Activated CD4-positive, alpha-beta T cell treated with anti-CD3 and anti-CD28 coated beads for 48 hours (primary cell): Measurements from ENCODE around the gene ELP4.
"Not testable (repeated sequence)": the region's sequence is repeated elsewhere in the genome, so short reads cannot be mapped to it uniquely, and the experiment has no call there.

Source experiments
- DNase-seq: peaks from one replicate; pipeline ENCODE4 v3.0.0-alpha.2; 2020

ELP4 gene

GRCh38 chr11:31558001-31558400 is 48.4 kb downstream of the ELP4 start:
- no peak for DNase-seq

DNA sequence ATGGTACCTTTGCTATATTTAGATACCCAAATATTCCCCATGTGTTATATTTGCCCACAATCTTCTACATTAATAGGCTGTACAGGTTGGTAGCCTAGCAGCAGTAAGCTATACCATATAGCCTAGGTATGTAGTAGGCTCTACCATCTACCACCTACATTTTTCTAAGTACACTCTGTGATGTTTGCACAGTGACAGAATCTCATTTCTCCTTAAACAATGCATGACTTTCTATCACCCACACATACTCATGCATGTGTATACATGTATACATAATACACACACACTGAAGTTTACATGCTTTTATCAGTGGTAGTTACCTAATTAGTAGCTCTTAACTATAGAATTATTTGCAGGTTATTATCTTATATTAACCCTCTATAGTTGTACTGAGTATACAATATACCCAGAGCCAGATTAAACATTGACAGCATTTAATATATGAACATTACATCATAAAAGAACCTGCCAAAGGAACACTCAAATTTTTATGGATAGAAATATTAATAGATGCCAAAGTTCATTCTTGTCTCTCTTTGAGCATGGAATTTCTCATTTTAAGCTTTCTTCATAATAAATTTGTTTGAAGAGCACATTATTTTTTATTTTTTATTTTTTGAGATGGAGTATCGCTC is 51.4 kb downstream of the ELP4 start:
- no peak for DNase-seq

DNA sequence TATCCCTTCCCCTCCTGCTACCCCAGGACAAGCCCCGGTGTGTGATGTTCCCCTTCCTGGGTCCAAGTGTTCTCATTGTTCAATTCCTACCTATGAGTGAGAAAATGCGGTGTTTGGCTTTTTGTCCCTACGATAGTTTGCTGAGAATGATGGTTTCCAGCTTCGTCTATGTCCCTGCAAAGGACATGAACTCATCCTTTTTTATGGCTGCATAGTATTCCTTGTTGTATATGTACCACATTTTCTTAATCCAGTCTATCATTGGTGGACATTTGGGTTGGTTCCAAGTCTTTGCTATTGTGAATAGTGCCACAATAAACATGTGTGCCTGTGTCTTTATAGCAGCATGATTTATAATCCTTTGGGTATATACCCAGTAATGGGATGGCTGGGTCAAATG is 55.0 kb downstream of the ELP4 start:
- DNase-seq, result not testable (repeated sequence)

- DNase-seq, result not testable (repeated sequence)
Measured at GRCh38 chr11:31574133-31574532, 64.6 kb downstream of the ELP4 start.

GRCh38 chr11:31575764-31576163 is 66.2 kb downstream of the ELP4 start:
- not testable (repeated sequence) for DNase-seq

- not testable (repeated sequence) for DNase-seq
Measured at GRCh38 chr11:31579412-31579811, 69.8 kb downstream of the ELP4 start.

DNA sequence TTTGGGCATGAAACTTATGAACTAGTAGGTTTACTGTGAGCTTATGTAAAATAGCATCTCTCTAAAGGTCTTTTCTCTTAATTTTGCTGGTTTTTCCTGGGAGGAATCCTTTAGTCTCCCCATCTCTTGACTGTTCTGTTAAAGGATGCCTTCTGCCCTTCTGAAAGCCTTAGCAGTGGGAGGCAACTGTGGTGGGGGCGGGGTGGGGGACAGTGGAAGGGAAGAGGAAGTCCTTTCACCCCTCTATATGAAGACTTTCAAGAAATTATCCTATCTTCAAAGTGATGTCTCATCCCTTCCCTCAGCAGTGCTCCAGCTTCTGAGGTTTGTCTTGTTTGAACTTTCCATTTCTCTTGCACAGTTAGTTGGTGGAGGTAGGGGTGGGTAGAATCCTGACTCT is 73.1 kb downstream of the ELP4 start:
- DNase-seq, result no peak

DNA sequence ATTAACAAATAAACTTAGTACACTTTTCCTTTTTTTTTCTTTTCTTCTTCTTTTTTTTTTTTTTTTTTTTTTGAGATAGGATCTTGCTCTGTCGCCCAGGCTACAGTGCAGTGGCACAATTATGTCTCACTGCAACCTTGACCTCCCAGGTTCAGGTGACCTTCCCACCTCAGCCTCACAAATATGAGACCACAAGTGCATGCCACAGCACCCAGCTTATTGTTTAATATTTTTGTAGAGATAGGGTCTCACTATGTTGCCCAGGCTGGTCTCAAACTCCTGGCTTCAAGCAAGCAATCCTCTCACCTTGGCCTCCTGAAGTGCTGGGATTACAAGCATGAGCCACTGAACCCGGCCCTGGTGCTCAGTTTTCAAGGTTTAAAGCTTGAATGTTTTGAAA is 88.9 kb downstream of the ELP4 start:
- no peak for DNase-seq

GRCh38 chr11:31601635-31602282 is 92.2 kb downstream of the ELP4 start:
- no peak for DNase-seq

GRCh38 chr11:31606893-31607292 is 97.3 kb downstream of the ELP4 start:
- no peak for DNase-seq

DNA sequence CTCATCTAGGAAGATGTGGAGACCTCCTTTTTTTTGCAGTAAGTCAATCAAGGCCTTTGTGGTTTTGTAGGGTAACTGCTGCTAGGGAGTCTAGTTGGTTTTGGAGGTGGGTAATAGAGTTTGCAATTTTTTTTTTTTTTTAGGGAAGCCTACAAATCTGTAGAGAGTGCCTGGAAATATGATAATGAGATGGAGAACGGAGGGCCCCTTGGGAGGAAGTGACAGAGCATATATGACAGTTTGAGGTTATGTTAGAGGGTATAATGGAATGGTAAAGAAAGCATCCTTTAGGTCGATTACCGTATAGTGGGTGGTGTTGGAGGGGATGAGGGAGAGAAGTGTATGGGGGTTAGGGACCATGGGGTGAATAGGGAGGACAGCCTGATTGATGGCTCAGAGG is 98.3 kb downstream of the ELP4 start:
- DNase-seq, result no peak

DNA sequence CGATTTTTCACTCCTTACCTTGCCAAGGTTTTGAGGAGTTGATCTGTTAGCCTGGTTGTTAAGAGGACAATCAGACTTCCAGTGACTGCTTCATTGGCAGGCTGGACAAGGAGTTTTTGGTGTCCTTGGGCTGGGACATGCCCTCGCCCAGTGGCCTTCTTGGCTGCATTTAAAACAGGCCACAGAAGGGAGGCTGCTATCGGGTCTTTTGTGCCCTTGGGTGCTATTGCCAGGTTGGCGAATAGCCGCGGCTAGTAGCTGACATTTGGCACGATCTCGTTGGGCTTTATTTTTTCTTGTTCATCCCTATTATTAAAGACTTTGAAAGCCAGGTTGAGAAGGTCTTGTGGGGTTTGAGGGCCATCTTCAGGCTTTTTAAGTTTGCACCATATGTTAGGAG is 99.4 kb downstream of the ELP4 start:
- no peak for DNase-seq

- no peak for DNase-seq
Measured at GRCh38 chr11:31610544-31610943, 101.0 kb downstream of the ELP4 start.

GRCh38 chr11:31617246-31617645 is 107.7 kb downstream of the ELP4 start:
- no peak for DNase-seq

DNA sequence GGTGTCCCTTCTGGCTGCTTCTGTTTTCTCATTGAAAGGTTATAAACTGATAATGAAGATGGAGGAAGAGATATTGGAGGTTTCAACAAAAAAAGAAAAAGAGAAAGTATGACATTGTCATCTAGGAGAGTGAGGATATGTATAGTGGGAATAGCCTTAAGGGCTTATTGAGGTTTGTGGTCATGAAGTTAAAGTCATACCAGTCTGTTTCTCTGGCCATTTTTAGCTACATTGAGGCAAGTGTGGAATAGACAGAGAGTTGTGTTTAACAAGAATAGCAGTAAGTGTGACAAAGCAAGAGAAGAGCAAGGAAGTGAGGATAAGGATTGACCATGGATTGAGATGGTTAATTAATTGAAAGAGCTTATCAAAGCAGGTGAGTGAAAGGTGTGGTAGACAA is 110.4 kb downstream of the ELP4 start:
- DNase-seq, result no peak

- DNase-seq, result no peak
Measured at GRCh38 chr11:31620434-31620833, 110.9 kb downstream of the ELP4 start.

DNA sequence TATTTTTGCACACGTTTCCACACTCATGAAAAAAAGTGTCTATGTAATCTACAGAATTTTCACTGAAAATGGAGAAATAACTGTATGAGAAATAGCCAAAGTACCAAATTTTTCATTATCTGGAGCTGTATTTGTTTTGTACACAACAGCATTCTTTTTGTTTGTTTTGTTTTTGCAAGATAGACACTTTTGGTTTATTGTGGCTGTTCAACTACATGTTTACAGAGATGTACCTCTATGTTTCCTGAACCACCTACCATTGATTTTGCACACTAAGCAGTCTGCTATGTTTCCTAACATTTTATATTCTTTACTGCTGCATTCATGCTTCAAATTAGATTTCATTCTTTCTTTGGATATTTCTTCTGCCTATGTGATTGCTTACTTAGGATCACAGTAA is 116.3 kb downstream of the ELP4 start:
- DNase-seq, result no peak

DNA sequence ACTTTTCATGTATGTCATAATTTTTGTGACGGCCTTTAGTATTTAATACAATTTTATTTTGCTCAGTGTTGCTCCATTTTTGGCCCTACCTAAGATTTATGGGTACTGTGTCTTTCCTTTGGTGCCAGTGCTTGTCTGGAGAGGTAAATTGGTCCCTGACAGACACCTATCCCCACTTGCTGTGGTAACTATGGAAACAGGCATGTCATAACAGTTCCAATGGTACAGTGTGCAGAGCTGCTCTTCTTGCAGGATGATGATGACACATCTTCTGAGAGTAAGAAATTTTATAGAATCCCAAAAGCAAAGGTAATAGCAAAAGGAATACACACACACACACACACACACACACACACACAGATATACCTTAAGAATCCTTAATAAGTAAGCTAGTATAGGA is 118.5 kb downstream of the ELP4 start:
- DNase-seq, result no peak

- DNase-seq, result no peak
Measured at GRCh38 chr11:31636983-31637382, 127.4 kb downstream of the ELP4 start.

- DNase-seq, result no peak
Measured at GRCh38 chr11:31640611-31641010, 131.0 kb downstream of the ELP4 start.

GRCh38 chr11:31641477-31642062 is 132.0 kb downstream of the ELP4 start:
- no peak for DNase-seq

- DNase-seq, result no peak
Measured at GRCh38 chr11:31643857-31644256, 134.3 kb downstream of the ELP4 start.

DNA sequence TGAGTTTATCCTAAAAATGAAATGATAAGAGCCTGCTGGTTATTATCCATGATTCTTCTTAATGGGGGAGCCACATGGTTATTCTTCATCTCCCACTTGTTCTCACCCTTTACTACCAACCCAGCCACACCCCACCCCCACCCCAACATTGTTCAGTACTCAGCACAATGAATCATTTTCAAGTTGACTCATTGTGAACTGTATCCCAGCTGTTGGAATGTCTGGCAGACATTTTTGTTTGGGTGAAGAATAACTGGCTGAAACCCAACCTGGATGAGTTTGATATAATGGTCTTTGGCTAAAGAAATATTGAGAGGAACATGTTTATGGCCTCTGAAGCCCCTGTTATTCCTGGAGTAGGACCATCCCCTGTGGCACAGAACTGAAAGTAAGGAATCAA is 136.2 kb downstream of the ELP4 start:
- DNase-seq, result no peak

- DNase-seq, result no peak
Measured at GRCh38 chr11:31646216-31646615, 136.6 kb downstream of the ELP4 start.
